ENCODE data around the gene SRRT. TPM values are rescaled to one million over a fixed set of nuclear protein-coding genes. Genes with fewer than 3 reads are reported as not detected.

The SRRT gene
- total and polyA plus RNA-seq, 10 of the 15 experiments (the other 5 are each of a cell fraction or from before 2014, with no cell fraction given): 11.1 to 254 (median 111) TPM

DNA sequence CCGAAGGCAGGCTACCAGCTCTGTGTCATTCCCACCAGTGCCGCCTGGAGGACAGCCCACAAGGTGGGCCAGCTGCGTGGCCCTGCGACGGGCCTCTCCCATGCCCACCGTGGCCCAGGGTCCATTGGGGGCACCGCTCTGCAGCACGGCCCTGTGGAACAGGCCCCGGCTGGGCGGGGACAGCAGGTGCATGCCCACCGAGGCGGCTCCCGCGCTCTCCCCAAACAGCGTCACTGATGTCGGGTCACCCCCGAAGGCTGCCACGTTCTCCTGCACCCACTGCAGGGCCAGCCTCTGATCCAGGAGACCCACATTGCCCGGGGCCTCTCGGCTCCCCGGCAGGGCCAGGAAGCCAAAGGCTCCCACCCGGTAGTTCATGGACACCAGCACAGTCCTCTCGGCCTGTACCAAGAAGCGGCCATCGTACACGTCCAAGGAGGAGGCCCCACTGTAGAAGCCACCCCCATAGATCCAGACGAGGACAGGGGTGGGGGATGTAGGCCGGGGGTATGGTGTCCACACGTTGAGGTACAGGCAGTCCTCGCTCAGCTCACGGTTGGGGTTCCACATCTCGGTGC lies 18.5 kb downstream of the SRRT start (continued):
- TF ChIP-seq, protein P1, sequence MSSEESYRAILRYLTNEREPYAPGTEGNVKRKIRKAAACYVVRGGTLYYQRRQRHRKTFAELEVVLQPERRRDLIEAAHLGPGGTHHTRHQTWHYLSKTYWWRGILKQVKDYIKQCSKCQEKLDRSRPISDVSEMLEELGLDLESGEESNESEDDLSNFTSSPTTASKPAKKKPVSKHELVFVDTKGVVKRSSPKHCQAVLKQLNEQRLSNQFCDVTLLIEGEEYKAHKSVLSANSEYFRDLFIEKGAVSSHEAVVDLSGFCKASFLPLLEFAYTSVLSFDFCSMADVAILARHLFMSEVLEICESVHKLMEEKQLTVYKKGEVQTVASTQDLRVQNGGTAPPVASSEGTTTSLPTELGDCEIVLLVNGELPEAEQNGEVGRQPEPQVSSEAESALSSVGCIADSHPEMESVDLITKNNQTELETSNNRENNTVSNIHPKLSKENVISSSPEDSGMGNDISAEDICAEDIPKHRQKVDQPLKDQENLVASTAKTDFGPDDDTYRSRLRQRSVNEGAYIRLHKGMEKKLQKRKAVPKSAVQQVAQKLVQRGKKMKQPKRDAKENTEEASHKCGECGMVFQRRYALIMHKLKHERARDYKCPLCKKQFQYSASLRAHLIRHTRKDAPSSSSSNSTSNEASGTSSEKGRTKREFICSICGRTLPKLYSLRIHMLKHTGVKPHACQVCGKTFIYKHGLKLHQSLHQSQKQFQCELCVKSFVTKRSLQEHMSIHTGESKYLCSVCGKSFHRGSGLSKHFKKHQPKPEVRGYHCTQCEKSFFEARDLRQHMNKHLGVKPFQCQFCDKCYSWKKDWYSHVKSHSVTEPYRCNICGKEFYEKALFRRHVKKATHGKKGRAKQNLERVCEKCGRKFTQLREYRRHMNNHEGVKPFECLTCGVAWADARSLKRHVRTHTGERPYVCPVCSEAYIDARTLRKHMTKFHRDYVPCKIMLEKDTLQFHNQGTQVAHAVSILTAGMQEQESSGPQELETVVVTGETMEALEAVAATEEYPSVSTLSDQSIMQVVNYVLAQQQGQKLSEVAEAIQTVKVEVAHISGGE (CRISPR knock-in tag; IDR thresholded peaks at IDR 0.05): no peak

DNA sequence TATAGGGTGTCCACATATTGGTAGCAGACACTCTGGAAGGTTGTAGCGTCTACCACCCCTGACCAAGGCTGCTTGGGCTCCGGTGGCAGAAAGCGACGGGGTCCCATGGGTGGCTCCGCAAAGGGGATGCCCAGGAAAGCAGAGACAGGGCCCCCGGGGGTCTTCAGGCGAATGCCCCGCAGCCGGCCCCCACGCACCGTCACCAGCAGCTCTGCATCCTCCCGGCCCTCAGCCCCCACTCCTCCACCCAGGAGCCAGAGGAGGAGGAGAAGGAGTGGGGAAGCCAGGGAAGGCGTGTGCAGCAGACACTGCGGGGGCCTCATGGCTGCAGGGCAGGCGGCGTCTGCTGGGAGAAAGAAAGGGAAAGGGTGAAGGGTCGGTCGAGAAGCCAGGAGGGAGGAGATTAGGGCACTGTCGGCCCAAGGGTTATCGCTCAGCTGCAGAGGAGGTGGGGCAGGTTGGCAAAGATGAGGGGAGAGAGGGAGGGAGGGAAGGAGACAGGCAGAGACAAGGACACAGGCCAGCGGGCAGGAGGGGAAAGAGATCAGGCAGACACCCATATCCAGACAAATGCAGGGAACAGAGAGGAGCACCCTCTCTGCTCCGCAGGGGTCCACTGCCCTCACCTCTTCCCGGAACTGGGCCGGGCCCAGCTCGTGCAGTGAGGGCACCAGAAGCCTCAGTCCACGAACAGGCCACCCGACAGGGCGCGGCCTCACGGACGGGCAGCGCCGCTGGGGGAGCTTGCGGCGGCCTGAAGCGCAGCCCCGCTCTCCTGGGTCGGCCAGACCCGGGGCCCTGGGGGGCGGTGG lies 19.2 kb downstream of the SRRT start:
- H3K4me1 ChIP-seq (ENCODE audit: control insufficient read depth, insufficient read depth, low read length): peaks cover 20% of the 10 kb centered on the region
- intact Hi-C loops (cut with micrococcal nuclease; ENCODE audit: unreplicated experiment) (loop anchor here (1.0 to 5.0 kb wide), 2 partner anchors 73 to 183 kb away; partner anchors contain the start of gene MUC12), in situ Hi-C loops (cut with MboI) (loop anchor here (5.0 kb wide), 1 partner anchor 163 kb away; no protein-coding TSS in a partner anchor)
- 43% methylated on average over 22 of the region's 40 CpGs for WGBS (ENCODE audit: insufficient coverage, insufficient replicate concordance, low lambda C conversion rate, missing lambda C conversion rate)
- no peak for FAIRE-seq
- DNase-seq (ENCODE audit: low read depth, low spot score): no peak
- peak overlapping the region; percentile 82 for H3K4me2 ChIP-seq (ENCODE audit: control insufficient read depth, insufficient read depth)
- H3K27ac ChIP-seq (ENCODE audit: control insufficient read depth, insufficient read depth): no peak overlapping the region
- peak overlapping the region; percentile 78; the same call in 1 of the 2 replicates for H3K4me3 ChIP-seq
- ChIA-PET POLR2A (interaction anchor here (0.5 to 1.1 kb wide), 3 partner anchors 19 to 207 kb away, joined by 3 to 4 read pairs (median 4); partner anchors contain the start of gene SRRT), CTCF (interaction anchor here (0.6 to 2.5 kb wide), 12 partner anchors 19 to 300 kb away, joined by 3 to 17 read pairs (median 4); partner anchors contain the start of genes SLC12A9 and SRRT), RAD21 (ENCODE audit: unreplicated experiment) (interaction anchor here (0.6 to 1.5 kb wide), 3 partner anchors 42 to 665 kb away, joined by 3 to 4 read pairs (median 3); partner anchors contain the start of gene SLC12A9), SMC1A (ENCODE audit: uncharacterized antibody, unreplicated experiment) (interaction anchor here (1.4 to 1.9 kb wide), 3 partner anchors 164 to 250 kb away, joined by 3 to 5 read pairs (median 4); no protein-coding TSS in a partner anchor)
- no peak overlapping the region for H2AFZ ChIP-seq (ENCODE audit: control insufficient read depth, low read depth, low read length)
- H3K27me3 ChIP-seq (replicated peaks in 1 of 2; ENCODE audit: control insufficient read depth in 2 of 2, insufficient read depth in 2 of 2, low read length in 1 of 2): peaks cover 6 to 7% of the 10 kb centered on the region in 2 experiments
- no peak for ATAC-seq
- no peaks in the 10 kb centered on the region for H4K20me1 ChIP-seq (ENCODE audit: control insufficient read depth, insufficient read depth)
- H3K9ac ChIP-seq (ENCODE audit: control insufficient read depth, insufficient read depth, low read length): peak overlapping the region; percentile 27; the same call in 1 of the 2 replicates
- no TSS peak for BruUV-seq (replicated peaks)
- peaks cover 4% of the 10 kb centered on the region for H3K79me2 ChIP-seq (ENCODE audit: control insufficient read depth, insufficient read depth, low read length)
- no peaks in the 10 kb centered on the region for H3K9me3 ChIP-seq (replicated peaks; ENCODE audit: control insufficient read depth, insufficient read depth, low read length)
- H3K36me3 ChIP-seq (ENCODE audit: control insufficient read depth in 2 of 2, insufficient read depth in 2 of 2, low read length in 1 of 2): no peaks in the 10 kb centered on the region
- TF ChIP-seq, protein P2, sequence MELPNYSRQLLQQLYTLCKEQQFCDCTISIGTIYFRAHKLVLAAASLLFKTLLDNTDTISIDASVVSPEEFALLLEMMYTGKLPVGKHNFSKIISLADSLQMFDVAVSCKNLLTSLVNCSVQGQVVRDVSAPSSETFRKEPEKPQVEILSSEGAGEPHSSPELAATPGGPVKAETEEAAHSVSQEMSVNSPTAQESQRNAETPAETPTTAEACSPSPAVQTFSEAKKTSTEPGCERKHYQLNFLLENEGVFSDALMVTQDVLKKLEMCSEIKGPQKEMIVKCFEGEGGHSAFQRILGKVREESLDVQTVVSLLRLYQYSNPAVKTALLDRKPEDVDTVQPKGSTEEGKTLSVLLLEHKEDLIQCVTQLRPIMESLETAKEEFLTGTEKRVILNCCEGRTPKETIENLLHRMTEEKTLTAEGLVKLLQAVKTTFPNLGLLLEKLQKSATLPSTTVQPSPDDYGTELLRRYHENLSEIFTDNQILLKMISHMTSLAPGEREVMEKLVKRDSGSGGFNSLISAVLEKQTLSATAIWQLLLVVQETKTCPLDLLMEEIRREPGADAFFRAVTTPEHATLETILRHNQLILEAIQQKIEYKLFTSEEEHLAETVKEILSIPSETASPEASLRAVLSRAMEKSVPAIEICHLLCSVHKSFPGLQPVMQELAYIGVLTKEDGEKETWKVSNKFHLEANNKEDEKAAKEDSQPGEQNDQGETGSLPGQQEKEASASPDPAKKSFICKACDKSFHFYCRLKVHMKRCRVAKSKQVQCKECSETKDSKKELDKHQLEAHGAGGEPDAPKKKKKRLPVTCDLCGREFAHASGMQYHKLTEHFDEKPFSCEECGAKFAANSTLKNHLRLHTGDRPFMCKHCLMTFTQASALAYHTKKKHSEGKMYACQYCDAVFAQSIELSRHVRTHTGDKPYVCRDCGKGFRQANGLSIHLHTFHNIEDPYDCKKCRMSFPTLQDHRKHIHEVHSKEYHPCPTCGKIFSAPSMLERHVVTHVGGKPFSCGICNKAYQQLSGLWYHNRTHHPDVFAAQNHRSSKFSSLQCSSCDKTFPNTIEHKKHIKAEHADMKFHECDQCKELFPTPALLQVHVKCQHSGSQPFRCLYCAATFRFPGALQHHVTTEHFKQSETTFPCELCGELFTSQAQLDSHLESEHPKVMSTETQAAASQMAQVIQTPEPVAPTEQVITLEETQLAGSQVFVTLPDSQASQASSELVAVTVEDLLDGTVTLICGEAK (IDR thresholded peaks at IDR 0.05; ENCODE audit: borderline replicate concordance): no peak
- TF ChIP-seq JUND (IDR thresholded peaks at IDR 0.05; ENCODE audit: low read depth, low read length): no peak
- TF ChIP-seq, protein P3, sequence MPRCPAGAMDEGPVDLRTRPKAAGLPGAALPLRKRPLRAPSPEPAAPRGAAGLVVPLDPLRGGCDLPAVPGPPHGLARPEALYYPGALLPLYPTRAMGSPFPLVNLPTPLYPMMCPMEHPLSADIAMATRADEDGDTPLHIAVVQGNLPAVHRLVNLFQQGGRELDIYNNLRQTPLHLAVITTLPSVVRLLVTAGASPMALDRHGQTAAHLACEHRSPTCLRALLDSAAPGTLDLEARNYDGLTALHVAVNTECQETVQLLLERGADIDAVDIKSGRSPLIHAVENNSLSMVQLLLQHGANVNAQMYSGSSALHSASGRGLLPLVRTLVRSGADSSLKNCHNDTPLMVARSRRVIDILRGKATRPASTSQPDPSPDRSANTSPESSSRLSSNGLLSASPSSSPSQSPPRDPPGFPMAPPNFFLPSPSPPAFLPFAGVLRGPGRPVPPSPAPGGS (IDR thresholded peaks at IDR 0.05; ENCODE audit: borderline replicate concordance, insufficient read depth, low read depth, low read length, poor library complexity, severe bottlenecking): no peak
- TF ChIP-seq, protein P4, sequence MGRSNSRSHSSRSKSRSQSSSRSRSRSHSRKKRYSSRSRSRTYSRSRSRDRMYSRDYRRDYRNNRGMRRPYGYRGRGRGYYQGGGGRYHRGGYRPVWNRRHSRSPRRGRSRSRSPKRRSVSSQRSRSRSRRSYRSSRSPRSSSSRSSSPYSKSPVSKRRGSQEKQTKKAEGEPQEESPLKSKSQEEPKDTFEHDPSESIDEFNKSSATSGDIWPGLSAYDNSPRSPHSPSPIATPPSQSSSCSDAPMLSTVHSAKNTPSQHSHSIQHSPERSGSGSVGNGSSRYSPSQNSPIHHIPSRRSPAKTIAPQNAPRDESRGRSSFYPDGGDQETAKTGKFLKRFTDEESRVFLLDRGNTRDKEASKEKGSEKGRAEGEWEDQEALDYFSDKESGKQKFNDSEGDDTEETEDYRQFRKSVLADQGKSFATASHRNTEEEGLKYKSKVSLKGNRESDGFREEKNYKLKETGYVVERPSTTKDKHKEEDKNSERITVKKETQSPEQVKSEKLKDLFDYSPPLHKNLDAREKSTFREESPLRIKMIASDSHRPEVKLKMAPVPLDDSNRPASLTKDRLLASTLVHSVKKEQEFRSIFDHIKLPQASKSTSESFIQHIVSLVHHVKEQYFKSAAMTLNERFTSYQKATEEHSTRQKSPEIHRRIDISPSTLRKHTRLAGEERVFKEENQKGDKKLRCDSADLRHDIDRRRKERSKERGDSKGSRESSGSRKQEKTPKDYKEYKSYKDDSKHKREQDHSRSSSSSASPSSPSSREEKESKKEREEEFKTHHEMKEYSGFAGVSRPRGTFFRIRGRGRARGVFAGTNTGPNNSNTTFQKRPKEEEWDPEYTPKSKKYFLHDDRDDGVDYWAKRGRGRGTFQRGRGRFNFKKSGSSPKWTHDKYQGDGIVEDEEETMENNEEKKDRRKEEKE (IDR thresholded peaks at IDR 0.05): no peak
